WTC11 (cell line): ENCODE measurements around the gene SCAMP3. TPM values are rescaled to one million over a fixed set of nuclear protein-coding genes. Genes with fewer than 3 reads are reported as not detected.

Experiments used
- AFF4 ChIP-seq: sonication (generic); formaldehyde crosslinking; IDR thresholded peaks from 2 replicates; pipeline ENCODE4 v1.8.1; 2023; ENCODE audit warnings: mild to moderate bottlenecking, missing genetic modification reagents, borderline replicate concordance
- ATF1 ChIP-seq: sonication (generic); formaldehyde crosslinking; IDR thresholded peaks from 2 replicates; pipeline ENCODE4 v1.8.1; 2023; ENCODE audit warnings: mild to moderate bottlenecking, moderate library complexity, missing genetic modification reagents
- ATF6 ChIP-seq: sonication (generic); formaldehyde crosslinking; IDR thresholded peaks from 2 replicates; pipeline ENCODE4 v1.8.1; 2023; ENCODE audit warnings: mild to moderate bottlenecking, missing genetic modification reagents
- CREM ChIP-seq: sonication (generic); formaldehyde crosslinking; IDR thresholded peaks from 2 replicates; pipeline ENCODE4 v1.8.1; 2022; ENCODE audit warnings: mild to moderate bottlenecking, missing genetic modification reagents, moderate library complexity
- CTCF ChIP-seq: fragments of 200-600 bp; IDR thresholded peaks from 2 replicates; pipeline ENCODE4 v1.8.0; 2022; ENCODE audit warnings: antibody characterized with exemption
- ESRRA ChIP-seq: sonication (generic); formaldehyde crosslinking; IDR thresholded peaks from 2 replicates; pipeline ENCODE4 v1.8.1; 2022; ENCODE audit warnings: mild to moderate bottlenecking, missing genetic modification reagents, borderline replicate concordance
- FOXP1 ChIP-seq: sonication (generic); formaldehyde crosslinking; IDR thresholded peaks from 2 replicates; pipeline ENCODE4 v1.8.0; 2022; ENCODE audit warnings: missing genetic modification reagents, mild to moderate bottlenecking, moderate library complexity, borderline replicate concordance
- GABPB1 ChIP-seq: sonication (generic); formaldehyde crosslinking; IDR thresholded peaks from 2 replicates; pipeline ENCODE4 v1.8.1; 2023; ENCODE audit warnings: mild to moderate bottlenecking, missing genetic modification reagents
- IRF1 ChIP-seq: sonication (generic); formaldehyde crosslinking; IDR thresholded peaks from 2 replicates; pipeline ENCODE4 v1.8.0; 2023; ENCODE audit warnings: missing genetic modification reagents
- MLX ChIP-seq: sonication (generic); formaldehyde crosslinking; IDR thresholded peaks from 2 replicates; pipeline ENCODE4 v1.8.1; 2023; ENCODE audit warnings: mild to moderate bottlenecking, missing genetic modification reagents, moderate library complexity
- NFYB ChIP-seq: sonication (generic); formaldehyde crosslinking; conservative IDR thresholded peaks from 2 replicates; pipeline ENCODE4 v1.8.0; 2022; ENCODE audit warnings: low read depth, missing genetic modification reagents
- NR1H2 ChIP-seq: sonication (generic); formaldehyde crosslinking; IDR thresholded peaks from 2 replicates; pipeline ENCODE4 v1.9.0; 2021; ENCODE audit warnings: mild to moderate bottlenecking, moderate library complexity, missing genetic modification reagents
- NR2C2 ChIP-seq: sonication (generic); formaldehyde crosslinking; IDR thresholded peaks from 2 replicates; pipeline ENCODE4 v1.8.0; 2022; ENCODE audit warnings: mild to moderate bottlenecking, missing genetic modification reagents
- OVOL2 ChIP-seq: fragments of 250-450 bp; sonication (Bioruptor Pico); IDR thresholded peaks from 2 replicates; pipeline ENCODE4 v1.9.0; 2021; ENCODE audit warnings: mild to moderate bottlenecking, borderline replicate concordance
- SMAD4 ChIP-seq: sonication (generic); formaldehyde crosslinking; IDR thresholded peaks from 2 replicates; pipeline ENCODE4 v1.8.0; 2022; ENCODE audit warnings: mild to moderate bottlenecking, missing genetic modification reagents
- SOX15 ChIP-seq: fragments of 250-450 bp; sonication (Bioruptor Pico); IDR thresholded peaks from 2 replicates; pipeline ENCODE4 v1.9.0; 2021; ENCODE audit warnings: mild to moderate bottlenecking
- SP1 ChIP-seq: sonication (generic); formaldehyde crosslinking; conservative IDR thresholded peaks from 2 replicates; pipeline ENCODE4 v1.8.1; 2022; ENCODE audit warnings: missing genetic modification reagents
- USF2 ChIP-seq: sonication (generic); formaldehyde crosslinking; IDR thresholded peaks from 2 replicates; pipeline ENCODE4 v1.8.1; 2023; ENCODE audit warnings: mild to moderate bottlenecking, missing genetic modification reagents, moderate library complexity
- ZBTB21 ChIP-seq: sonication (generic); formaldehyde crosslinking; IDR thresholded peaks from 2 replicates; pipeline ENCODE4 v1.8.1; 2023; ENCODE audit warnings: mild to moderate bottlenecking, missing genetic modification reagents, borderline replicate concordance
- ZBTB43 ChIP-seq: sonication (generic); formaldehyde crosslinking; IDR thresholded peaks from 2 replicates; pipeline ENCODE4 v1.8.1; 2023; ENCODE audit warnings: mild to moderate bottlenecking, missing genetic modification reagents
- ZMAT4 ChIP-seq: fragments of 250-450 bp; sonication (Bioruptor Pico); IDR thresholded peaks from 2 replicates; pipeline ENCODE4 v1.9.0; 2021; ENCODE audit warnings: mild to moderate bottlenecking
- ZNF396 ChIP-seq: fragments of 250-450 bp; sonication (Bioruptor Pico); IDR thresholded peaks from 2 replicates; pipeline ENCODE4 v1.8.0; 2021; ENCODE audit warnings: mild to moderate bottlenecking, moderate library complexity, borderline replicate concordance
- ZNF416 ChIP-seq: fragments of 250-450 bp; sonication (Bioruptor Pico); IDR thresholded peaks from 2 replicates; pipeline ENCODE4 v1.9.0; 2021; ENCODE audit warnings: mild to moderate bottlenecking, inconsistent platforms
- ZNF425 ChIP-seq: fragments of 250-450 bp; sonication (Bioruptor Pico); conservative IDR thresholded peaks from 2 replicates; pipeline ENCODE4 v1.9.0; 2021; ENCODE audit warnings: mild to moderate bottlenecking
- ZNF671 ChIP-seq: fragments of 250-450 bp; sonication (Bioruptor Pico); IDR thresholded peaks from 2 replicates; pipeline ENCODE4 v1.8.0; 2021; ENCODE audit warnings: mild to moderate bottlenecking
- total RNA-seq: library from RNA; stranded (reverse); gene quantifications from 3 replicates; pipeline ENCODE4 v1.2.3, GENCODE V29; 2021

SCAMP3 gene
- total RNA-seq, 1 experiment from 2014 or later = 58.8 TPM

GRCh38 chr1:155277902-155278688, 15.9 kb upstream of the SCAMP3 start (continued):
- TF ChIP-seq ZNF425 = no peak
- no peak for TF ChIP-seq ZNF396 (CRISPR knock-in tag)
- TF ChIP-seq ZNF671 (CRISPR knock-in tag) = no peak
- TF ChIP-seq ZMAT4 (CRISPR knock-in tag) = no peak
- TF ChIP-seq GABPB1 (CRISPR knock-in tag) = no peak
- no peak for TF ChIP-seq MLX (CRISPR knock-in tag)
- no peak for TF ChIP-seq ATF6 (CRISPR knock-in tag)
- 0 out of 2 replicates have a peak, but pooled peaks have one; percentile 35 for TF ChIP-seq USF2
- TF ChIP-seq ESRRA = peak; percentile 70; the same call in 1 of the 2 replicates
- peak; percentile 16; the same call in 1 of the 2 replicates for TF ChIP-seq CTCF
- no peak for TF ChIP-seq ATF1
- TF ChIP-seq IRF1 (CRISPR knock-in tag) = no peak
- TF ChIP-seq NFYB (CRISPR knock-in tag) = no peak
- no peak for TF ChIP-seq ZNF416 (CRISPR knock-in tag)
- TF ChIP-seq OVOL2 (CRISPR knock-in tag) = no peak
- 0 out of 2 replicates have a peak, but pooled peaks have one; percentile 39 for TF ChIP-seq FOXP1 (CRISPR knock-in tag)
- no peak for TF ChIP-seq ZBTB43 (CRISPR knock-in tag)
- no peak for TF ChIP-seq ZBTB21 (CRISPR knock-in tag)
- no peak for TF ChIP-seq NR1H2 (CRISPR knock-in tag)
- no peak for TF ChIP-seq AFF4 (CRISPR knock-in tag)
- no peak for TF ChIP-seq NR2C2 (CRISPR knock-in tag)
- no peak for TF ChIP-seq SOX15
- TF ChIP-seq SP1 (CRISPR knock-in tag) = peak; percentile 63; the same call in 1 of the 2 replicates
- TF ChIP-seq CREM (CRISPR knock-in tag) = no peak
- no peak for TF ChIP-seq SMAD4 (CRISPR knock-in tag)
